Measurements from ENCODE around the gene AEBP2.
"Not testable (repeated sequence)": the region's sequence is repeated elsewhere in the genome, so short reads cannot be mapped to it uniquely, and the experiment has no call there.

Gene AEBP2

DNA sequence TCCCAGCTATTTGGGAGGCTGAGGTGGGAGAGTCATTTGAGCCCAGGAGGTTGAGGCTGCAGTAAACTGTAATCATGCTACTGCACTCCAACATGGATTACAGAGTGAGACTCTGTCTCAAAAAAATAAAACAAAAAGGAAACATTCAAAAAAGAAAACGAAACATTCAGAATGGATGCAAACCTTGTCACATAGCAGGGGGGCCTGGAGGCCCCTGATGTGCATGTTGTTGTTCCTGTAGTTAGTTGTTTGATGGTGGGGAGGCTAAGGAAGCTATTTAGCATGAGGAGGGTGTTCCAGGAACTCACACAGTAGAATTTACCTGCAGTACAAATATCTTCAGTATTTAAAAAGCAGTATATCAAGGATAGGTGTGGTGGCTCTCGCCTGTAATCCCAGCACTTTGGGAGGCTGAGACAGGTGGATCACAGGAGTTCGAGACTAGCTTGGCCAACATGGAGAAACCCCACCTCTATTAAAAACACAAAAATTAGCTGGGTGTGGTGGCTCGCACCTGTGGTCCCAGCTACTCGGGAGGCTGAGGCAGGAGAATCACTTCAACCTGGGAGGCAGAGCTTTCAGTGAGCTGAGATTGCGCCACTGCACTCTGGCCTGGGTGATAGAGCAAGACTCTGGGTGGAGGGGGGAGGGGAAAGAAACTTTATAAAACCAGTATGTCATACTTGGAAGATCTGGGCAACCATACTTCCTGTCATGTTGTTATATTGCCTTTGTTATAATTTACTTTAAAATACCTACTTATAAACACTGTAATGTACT lies 17.6 kb upstream of the AEBP2 start:
- no peak for DNase-seq (ENCODE audit: low read depth in 2 of 3, low spot score in 2 of 3)

- no peak for DNase-seq (ENCODE audit: low read depth in 2 of 3, low spot score in 2 of 3)
Measured at GRCh38 chr12:19423166-19423930, 15.9 kb upstream of the AEBP2 start.

GRCh38 chr12:19428246-19428645 lies 11.0 kb upstream of the AEBP2 start:
- DNase-seq (ENCODE audit: low read depth in 2 of 3, low spot score in 2 of 3) = no peak

DNA sequence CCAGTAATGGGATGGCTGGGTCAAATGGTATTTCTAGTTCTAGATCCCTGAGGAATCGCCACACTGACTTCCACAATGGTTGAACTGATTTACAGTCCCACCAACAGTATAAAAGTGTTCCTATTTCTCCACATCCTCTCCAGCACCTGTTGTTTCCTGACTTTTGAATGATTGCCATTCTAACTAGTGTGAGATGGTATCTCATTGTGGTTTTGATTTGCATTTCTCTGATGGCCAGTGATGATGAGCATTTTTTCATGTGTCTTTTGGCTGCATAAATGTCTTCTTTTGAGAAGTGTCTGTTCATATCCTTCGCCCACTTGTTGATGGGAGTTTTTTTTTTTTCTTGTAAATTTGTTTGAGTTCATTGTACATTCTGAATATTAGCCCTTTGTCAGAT lies 9.8 kb upstream of the AEBP2 start:
- not testable (repeated sequence) for DNase-seq (ENCODE audit: low read depth in 2 of 3, low spot score in 2 of 3)

- DNase-seq (ENCODE audit: low read depth in 2 of 3, low spot score in 2 of 3) = no peak
Measured at GRCh38 chr12:19430988-19431387, 8.3 kb upstream of the AEBP2 start.

GRCh38 chr12:19431407-19432308 lies 7.6 kb upstream of the AEBP2 start:
- DNase-seq (ENCODE audit: low read depth in 2 of 3, low spot score in 2 of 3) = peak; percentile 15 to 19 (median 16)

- DNase-seq (ENCODE audit: low read depth in 2 of 3, low spot score in 2 of 3) = no peak
Measured at GRCh38 chr12:19432309-19433170, 6.8 kb upstream of the AEBP2 start.

DNA sequence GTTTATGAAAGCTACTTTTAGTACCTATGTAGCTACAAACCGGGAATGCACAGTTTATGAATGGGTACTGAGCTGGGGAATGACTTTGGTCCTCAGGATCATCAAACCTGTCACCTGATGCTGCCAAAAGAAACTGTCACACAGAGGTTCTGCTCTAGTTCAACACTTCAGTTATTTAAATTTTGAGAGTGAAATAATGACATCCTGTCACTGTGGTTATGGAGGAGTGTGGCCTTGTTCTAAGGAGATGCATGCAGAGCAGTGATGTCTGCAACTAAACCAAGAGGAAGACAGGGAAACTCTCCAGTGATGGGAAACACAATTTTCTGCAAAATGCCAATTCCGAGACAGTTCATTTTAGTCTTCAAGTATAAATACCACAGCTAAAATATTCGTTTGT lies 4.8 kb upstream of the AEBP2 start:
- DNase-seq (ENCODE audit: low read depth in 2 of 3, low spot score in 2 of 3) = no peak

- DNase-seq (ENCODE audit: low read depth in 2 of 3, low spot score in 2 of 3) = no peak
Measured at GRCh38 chr12:19435831-19436497, 3.3 kb upstream of the AEBP2 start.

- no peak for DNase-seq (ENCODE audit: low read depth in 2 of 3, low spot score in 2 of 3)
Measured at GRCh38 chr12:19436931-19437330, 2.4 kb upstream of the AEBP2 start.

- no peak for DNase-seq (ENCODE audit: low read depth in 2 of 3, low spot score in 2 of 3)
Measured at GRCh38 chr12:19437996-19438395, 1.3 kb upstream of the AEBP2 start.

DNA sequence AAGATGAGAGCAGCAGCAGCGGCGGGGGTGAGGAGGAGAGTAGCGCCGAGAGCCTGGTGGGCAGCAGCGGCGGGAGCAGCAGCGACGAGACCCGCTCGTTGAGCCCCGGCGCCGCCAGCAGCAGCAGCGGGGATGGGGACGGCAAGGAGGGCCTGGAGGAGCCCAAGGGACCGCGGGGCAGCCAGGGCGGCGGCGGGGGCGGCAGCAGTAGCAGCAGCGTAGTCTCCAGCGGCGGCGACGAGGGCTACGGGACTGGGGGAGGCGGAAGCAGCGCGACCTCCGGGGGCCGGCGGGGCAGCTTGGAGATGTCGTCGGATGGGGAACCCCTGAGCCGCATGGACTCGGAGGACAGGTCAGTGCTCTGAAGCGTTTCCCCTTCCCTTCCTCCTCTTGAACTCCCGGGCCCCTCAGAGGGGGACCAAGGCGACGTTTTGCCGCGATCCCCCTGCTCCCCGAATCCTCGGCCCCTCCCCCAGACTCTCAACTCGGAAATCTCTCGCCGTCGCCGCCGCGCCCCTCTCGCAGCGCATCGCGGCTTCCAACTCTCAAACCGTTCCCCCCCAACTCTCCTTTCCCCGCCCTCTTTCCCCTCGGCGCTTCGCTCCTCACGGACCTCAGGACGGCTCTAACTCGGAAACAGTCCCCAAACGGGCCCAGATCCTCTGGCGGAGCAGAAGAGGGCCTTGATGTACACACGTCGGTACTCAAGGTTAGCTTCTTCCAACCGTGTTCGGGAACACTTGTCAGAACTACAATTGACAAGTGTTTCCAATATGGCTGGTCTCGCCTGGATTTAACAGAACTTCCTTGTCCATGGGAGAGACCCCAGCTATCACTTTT lies 947 bp downstream of the AEBP2 start:
- peak; percentile 37 to 51 (median 47) for DNase-seq (ENCODE audit: low read depth in 2 of 3, low spot score in 2 of 3)

- DNase-seq (ENCODE audit: low read depth in 2 of 3, low spot score in 2 of 3) = no peak
Measured at GRCh38 chr12:19440916-19441315, 1.6 kb downstream of the AEBP2 start.

GRCh38 chr12:19443585-19443984 lies 4.3 kb downstream of the AEBP2 start:
- DNase-seq (ENCODE audit: low read depth in 2 of 3, low spot score in 2 of 3) = no peak

- no peak for DNase-seq (ENCODE audit: low read depth in 2 of 3, low spot score in 2 of 3)
Measured at GRCh38 chr12:19444097-19444496, 4.8 kb downstream of the AEBP2 start.

GRCh38 chr12:19447386-19447785 lies 8.1 kb downstream of the AEBP2 start:
- DNase-seq (ENCODE audit: low read depth in 2 of 3, low spot score in 2 of 3) = no peak

GRCh38 chr12:19449814-19450213 lies 10.5 kb downstream of the AEBP2 start:
- no peak for DNase-seq (ENCODE audit: low read depth in 2 of 3, low spot score in 2 of 3)

DNA sequence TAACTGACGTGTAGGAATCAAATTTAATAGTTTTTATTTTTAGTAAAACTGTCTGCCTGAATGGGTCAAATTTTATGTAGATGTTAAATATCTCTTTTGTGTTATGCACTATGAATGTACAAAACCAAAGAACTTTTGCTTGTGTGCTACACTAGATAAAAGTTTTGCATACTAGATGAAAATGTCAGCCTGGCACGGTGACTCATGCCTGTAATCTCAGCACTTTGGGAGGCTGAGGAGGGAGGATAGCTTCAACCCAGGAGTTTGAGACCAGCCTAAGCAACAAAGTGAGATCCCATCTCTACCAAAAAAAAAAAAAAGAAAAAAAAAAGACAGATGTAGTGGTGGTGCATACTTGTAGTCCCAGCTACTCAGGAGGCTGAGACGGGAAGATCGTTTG lies 11.1 kb downstream of the AEBP2 start:
- no peak for DNase-seq (ENCODE audit: low read depth in 2 of 3, low spot score in 2 of 3)

DNA sequence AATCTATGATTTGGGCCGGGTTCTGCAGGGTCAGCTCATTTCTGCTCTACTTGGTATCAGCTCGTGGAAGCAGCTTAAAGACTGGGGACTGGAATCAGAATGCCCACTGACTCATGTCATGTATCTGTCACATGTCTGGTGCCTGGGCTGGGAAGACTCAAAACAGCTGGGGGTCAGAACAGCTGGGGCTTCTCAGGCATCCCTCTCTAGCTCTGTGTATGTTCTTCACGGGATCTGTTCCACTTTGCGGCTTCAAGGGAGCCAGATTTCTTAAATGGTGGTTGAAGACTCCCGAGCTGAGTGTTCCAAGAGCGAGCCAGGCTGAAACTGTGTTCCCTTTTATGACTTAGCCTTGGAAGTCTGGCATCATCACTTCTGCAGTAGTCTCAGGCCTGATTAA lies 11.9 kb downstream of the AEBP2 start:
- DNase-seq (ENCODE audit: low read depth in 2 of 3, low spot score in 2 of 3) = no peak

Data from activated CD8-positive, alpha-beta memory T cell treated with anti-CD3 and anti-CD28 coated beads for 48 hours (primary cell).